NB4 (cell line): ENCODE results near the gene CX3CL1.

ENCODE experiments used
- DNase-seq: peaks from one replicate; pipeline ENCODE4 v3.0.0; 2010; ENCODE audit warnings: low read depth
- H3K4me3 ChIP-seq: one replicate; pipeline ENCODE4 v1.5.1; 2011; ENCODE audit warnings: mild to moderate bottlenecking, low read depth, low read length, moderate library complexity
- MYC ChIP-seq: IDR thresholded peaks from 2 replicates; pipeline ENCODE4 v1.6.1; 2011; ENCODE audit warnings: low read depth, low read length
- POLR2A ChIP-seq: IDR thresholded peaks from 2 replicates; pipeline ENCODE4 v1.6.1; 2011; ENCODE audit warnings: mild to moderate bottlenecking; ENCODE audit not compliant: insufficient read length; ENCODE audit errors: extremely low read depth
- TF ChIP-seq, protein P1 (sequence below): IDR thresholded peaks from one replicate; pipeline ENCODE4 v1.5.1; 2012; ENCODE audit warnings: low read depth, low read length
- TF ChIP-seq, protein P2 (sequence below): IDR thresholded peaks from 2 replicates; pipeline ENCODE4 v1.6.1; 2011; ENCODE audit warnings: low read depth, low read length

The CX3CL1 gene

DNA sequence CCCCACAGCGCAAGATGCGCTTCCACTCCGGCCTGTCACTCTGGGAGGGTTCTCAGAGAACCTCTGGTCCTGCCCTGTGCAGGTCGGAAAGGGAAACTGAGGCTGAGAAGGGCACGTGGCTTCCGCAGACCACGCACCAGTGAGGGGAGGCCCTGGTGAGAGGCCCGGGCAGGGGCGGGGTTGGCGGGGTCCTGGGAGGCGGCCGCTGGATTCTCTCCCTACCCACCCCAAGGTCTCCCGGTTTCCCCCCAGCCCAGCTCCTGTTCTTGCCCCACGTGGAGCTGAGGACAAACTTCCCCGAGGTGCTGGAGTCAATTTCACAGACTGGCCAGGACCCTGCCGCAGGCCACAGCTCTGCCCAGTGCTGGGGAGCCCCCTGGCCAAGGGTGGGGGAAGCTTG lies 43.8 kb downstream of the CX3CL1 start:
- no peak for TF ChIP-seq POLR2A
- TF ChIP-seq MYC: no peak
- TF ChIP-seq, protein P1, sequence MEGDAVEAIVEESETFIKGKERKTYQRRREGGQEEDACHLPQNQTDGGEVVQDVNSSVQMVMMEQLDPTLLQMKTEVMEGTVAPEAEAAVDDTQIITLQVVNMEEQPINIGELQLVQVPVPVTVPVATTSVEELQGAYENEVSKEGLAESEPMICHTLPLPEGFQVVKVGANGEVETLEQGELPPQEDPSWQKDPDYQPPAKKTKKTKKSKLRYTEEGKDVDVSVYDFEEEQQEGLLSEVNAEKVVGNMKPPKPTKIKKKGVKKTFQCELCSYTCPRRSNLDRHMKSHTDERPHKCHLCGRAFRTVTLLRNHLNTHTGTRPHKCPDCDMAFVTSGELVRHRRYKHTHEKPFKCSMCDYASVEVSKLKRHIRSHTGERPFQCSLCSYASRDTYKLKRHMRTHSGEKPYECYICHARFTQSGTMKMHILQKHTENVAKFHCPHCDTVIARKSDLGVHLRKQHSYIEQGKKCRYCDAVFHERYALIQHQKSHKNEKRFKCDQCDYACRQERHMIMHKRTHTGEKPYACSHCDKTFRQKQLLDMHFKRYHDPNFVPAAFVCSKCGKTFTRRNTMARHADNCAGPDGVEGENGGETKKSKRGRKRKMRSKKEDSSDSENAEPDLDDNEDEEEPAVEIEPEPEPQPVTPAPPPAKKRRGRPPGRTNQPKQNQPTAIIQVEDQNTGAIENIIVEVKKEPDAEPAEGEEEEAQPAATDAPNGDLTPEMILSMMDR: no peak
- TF ChIP-seq, protein P2, sequence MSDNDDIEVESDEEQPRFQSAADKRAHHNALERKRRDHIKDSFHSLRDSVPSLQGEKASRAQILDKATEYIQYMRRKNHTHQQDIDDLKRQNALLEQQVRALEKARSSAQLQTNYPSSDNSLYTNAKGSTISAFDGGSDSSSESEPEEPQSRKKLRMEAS: no peak
- no peak overlapping the region for H3K4me3 ChIP-seq
- no peak for DNase-seq

DNA sequence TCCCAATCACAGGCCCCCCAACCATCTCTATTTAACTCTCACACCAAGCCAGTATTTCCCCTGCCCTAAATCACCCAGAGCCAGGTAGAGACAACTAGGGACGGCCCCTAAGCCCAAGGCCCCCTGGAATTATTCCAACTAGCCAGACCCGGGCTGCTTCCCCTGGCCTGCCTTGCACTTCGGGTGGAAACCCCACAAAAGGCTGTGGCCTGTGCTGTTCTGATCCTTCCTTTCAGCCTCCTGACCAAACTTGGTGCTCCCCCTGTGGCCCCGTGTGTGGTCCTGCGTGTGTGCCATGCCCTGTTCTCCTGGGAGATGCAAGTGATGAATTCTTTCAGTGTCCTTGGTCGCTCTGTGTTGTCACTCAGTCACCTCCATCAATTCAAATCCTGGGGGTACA lies 47.2 kb downstream of the CX3CL1 start:
- H3K4me3 ChIP-seq: no peak overlapping the region
- TF ChIP-seq MYC (no peak), POLR2A (no peak)
- TF ChIP-seq, protein P2: no peak
- TF ChIP-seq, protein P1: no peak
- DNase-seq: no peak

DNA sequence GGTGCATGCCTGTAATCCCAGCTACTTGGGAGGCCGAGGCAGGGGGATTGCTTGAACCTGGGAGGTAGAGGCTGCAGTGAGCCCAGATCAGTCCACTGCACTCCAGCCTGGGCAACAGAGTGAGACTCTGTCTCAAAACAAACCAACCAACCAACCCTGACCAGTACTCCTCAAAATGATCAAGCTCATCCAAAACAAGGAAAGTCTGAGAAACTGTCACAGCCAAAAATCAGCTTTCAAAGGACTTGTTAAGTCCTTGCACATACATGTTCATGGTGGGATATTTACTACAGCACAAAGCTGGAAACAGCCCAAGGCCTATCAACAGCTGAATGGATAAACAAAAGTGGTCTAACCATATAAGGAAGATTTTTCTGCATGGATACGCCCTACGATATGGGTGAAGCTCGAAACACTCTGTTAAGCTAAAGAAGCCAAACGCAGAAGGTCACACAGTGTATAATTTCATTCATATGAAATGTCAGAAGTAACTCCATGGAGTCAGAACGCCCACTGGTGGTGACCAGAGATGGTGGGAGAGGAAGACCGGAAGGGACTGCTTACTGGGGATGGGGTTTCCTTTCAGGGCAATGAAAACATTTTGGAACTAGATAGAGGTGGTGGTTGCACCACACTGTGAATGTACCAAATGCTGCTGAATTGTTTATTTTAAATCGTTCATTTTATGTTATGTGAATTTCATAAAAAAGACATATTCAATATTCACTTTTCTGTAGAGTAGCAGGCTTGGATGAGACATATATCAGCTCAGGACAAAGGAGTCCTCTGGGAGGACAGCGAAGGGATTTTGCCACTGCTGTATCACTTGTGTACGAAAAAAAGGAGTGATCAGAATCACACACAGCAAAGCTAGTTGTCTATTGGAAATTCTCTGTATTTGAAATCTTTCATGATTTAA lies 50.0 kb downstream of the CX3CL1 start:
- peak; percentile 68 for DNase-seq
- H3K4me3 ChIP-seq: no peak overlapping the region
- no peak for TF ChIP-seq MYC
- TF ChIP-seq, protein P1: peak; percentile 82

GRCh38 chr16:57423152-57423551 lies 50.9 kb downstream of the CX3CL1 start:
- TF ChIP-seq, protein P1: no peak
- TF ChIP-seq, protein P2: no peak
- no peak for TF ChIP-seq POLR2A
- no peak for TF ChIP-seq MYC
- no peak overlapping the region for H3K4me3 ChIP-seq
- no peak for DNase-seq

DNA sequence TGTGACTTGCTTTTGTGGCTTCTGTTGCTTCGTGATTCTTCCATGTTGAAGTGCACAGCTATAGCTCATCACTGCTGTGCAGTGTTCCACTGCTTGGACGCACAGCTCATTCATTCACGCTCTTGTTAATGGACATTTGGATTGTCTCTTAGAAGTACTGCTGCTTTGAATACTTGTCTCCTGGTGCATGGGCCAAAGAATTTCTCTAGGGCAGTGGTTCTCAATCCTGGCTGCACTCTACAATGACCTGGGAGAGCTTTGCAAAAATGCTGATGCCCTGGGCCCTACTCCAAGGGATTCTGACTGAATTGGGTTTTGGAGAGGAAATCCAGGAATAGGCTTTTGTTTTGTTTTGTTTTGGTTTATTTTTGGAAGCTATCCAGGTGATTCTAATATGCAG lies 52.3 kb downstream of the CX3CL1 start:
- no peak overlapping the region for H3K4me3 ChIP-seq
- no peak for DNase-seq
- TF ChIP-seq, protein P1: no peak
- TF ChIP-seq MYC (no peak), POLR2A (no peak)
- TF ChIP-seq, protein P2: no peak
